M059J (cell line): ENCODE results near the gene ST3GAL5. TPM values are rescaled to one million over a fixed set of nuclear protein-coding genes. Genes with fewer than 3 reads are reported as not detected.

Experiments
- DNase-seq: peaks from one replicate; pipeline ENCODE4 v3.0.0-alpha.2; 2012; ENCODE audit warnings: low read depth
- total RNA-seq: library from RNA; depleted of rRNA; stranded (reverse); fragments of >200 nt; shearing (Covaris generic); gene quantifications from 2 replicates; pipeline ENCODE4 v1.2.3, GENCODE V29; 2014; rRNA removed

Gene ST3GAL5
- total RNA-seq, 1 experiment from 2014 or later = 30.7 TPM

DNA sequence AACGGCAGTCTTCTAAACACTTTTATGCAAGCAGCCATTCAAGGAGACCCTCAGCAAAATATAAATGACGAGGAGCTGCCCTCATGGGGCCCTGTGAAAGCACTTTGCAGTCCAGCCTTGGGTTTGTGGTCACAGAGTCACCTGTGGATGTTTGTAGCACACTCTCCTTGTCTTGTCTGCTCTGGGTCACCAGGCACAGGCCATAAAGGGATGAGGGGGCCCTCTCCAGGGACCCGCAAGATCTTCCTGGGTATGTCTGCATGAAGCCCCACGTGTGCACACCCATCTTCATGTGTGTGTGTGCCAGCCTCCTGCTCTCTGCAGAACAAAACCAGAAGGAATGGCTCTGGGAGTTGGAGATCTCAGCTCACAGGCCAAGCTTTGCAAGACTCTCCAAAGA is 98.8 kb downstream of the ST3GAL5 start:
- no peak for DNase-seq

DNA sequence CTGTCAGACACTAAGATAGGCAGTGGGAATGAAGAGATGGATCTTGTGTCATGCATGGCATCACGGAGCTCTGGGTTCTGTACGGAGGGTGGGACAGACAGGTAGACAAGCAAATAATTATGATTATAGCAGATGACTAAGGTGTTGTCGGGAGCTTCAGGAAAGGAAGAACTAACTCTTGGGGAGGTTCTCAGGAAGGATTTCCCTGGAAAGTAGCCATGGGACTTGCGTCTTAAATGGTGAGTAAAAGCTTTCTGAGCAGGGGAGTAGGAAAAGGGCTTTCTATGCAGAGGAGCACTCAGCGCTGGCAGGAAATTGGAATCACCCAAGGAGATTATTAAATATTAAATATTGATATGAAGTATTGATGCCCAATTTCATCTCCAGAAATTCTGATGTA is 99.5 kb downstream of the ST3GAL5 start:
- DNase-seq = no peak

DNA sequence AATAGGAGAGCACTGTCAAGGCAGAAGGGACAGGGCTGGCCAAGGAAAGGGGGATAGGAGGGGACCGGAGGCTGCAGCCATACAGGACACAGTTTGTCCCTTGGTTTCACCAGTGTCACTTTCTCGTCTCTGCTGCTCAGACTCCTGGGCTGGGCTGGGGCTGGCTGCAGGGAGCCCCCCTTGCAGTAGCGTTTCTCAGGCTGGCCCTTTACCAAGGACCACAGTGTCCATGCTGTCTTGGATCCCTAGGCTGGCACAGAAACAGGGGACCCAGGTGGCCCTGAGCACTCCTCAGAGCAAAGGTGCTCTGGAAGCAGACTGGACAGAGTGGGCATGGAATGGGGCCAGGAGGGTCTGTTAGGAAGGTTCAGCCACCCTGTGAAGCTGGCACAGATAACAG is 100.2 kb downstream of the ST3GAL5 start:
- no peak for DNase-seq

DNA sequence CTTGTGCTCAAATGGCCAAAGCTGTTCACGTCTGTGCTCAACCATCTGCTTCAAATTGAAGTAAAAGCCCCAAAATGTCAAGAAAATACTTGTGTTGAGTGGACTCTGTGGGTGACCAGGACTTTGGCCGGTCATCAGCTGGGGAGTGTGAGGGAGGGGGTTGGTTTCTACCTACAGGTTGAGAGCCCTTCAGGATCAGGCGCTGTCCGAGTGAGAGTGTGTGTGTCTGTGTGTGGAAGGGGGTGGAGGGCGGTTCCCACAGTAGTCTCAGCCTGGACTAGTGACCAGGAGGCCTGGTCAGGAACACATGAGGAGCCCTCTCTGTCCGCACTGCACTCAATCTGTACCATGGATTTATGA is 100.8 kb downstream of the ST3GAL5 start:
- no peak for DNase-seq

DNA sequence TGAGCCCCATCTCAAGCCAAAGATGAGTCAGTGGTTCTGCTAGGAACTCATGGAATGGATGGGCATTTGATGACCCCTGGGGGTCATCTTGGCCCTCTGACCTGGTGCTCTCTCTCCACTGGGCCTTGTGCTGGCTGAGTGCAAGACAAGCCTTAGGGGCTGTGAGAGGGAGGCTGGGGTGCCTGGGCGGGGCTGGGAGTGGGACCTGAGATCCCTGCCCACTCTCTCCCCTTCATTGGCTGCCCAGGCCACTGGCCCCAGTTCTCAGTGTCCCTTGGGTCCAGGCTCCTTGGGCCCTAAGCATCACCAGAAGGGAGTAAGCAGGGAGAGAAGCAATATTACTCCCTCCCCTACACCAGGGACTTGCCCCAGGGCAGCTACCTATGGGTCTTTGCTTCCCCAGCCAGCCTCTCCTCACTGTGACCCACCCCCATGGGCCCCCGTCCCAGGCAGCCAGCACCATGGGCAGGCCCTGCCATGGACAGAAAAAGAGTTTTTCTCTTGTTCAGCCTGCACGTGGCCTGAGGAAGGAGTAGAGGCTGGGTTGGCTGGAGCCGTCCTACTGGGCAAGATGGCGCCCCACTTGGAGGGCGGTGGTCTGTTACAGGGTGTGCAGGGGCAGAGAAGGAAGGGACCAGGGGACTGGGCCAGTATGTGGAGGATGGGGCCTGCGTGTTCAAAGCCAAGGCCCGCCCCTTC is 101.4 kb downstream of the ST3GAL5 start:
- no peak for DNase-seq

Other genes starting within 250 kb of the ST3GAL5 start
- gene SFTPB, start 220.8 kb downstream of the ST3GAL5 start, total RNA-seq = not detected in 2 replicates
- not detected in 2 replicates for gene GNLY, start 194.6 kb downstream of the ST3GAL5 start, total RNA-seq
- gene ATOH8, start 135.0 kb downstream of the ST3GAL5 start, total RNA-seq = 21.4 and 43.0 TPM in 2 replicates
- 18.1 and 18.6 TPM in 2 replicates for gene POLR1A, start 216.9 kb upstream of the ST3GAL5 start, total RNA-seq
- gene PTCD3, start 217.2 kb upstream of the ST3GAL5 start, total RNA-seq = 38.3 and 52.6 TPM in 2 replicates